ENCODE measurements around the gene RPS6KB2. TPM values are rescaled to one million over a fixed set of nuclear protein-coding genes. Genes with fewer than 3 reads are reported as not detected.

The RPS6KB2 gene
- total RNA-seq, 4 donors from 2014 or later, result 147 to 193 (median 158) TPM

- DNase-seq (ENCODE audit: low spot score in 2 of 2), result no peak
- peaks cover 79% of the 10 kb centered on the region for H3K36me3 ChIP-seq
- WGBS, result 51% methylated on average over 10 of the region's 26 CpGs
- TF ChIP-seq POLR2A (IDR thresholded peaks at IDR 0.05) (no peak), EP300 (IDR thresholded peaks at IDR 0.05) (no peak), CTCF (IDR thresholded peaks at IDR 0.05) (no peak), POLR2AphosphoS5 (IDR thresholded peaks at IDR 0.05) (no peak)
- peak within 1 kb of the TSS; percentile 14 for H3K4me3 ChIP-seq
- H3K4me1 ChIP-seq, result peaks cover 49% of the 10 kb centered on the region
- no peaks in the 10 kb centered on the region for H3K27me3 ChIP-seq
- no peak within 1 kb of the TSS for H3K27ac ChIP-seq
- H3K9me3 ChIP-seq, result no peaks in the 10 kb centered on the region
Measured at GRCh38 chr11:67437082-67437808, 9.0 kb downstream of the RPS6KB2 start, which contains the start of gene PTPRCAP. PTPRCAP (minus strand) TSS chr11:67437682; CDS start chr11:67437619, 63 bp downstream.

- Histone ChIP-seq H3K4me3 (peak overlapping the region; percentile 14), H3K36me3 (peaks cover 74% of the 10 kb centered on the region), H3K27ac (no peak overlapping the region), H3K9me3 (no peaks in the 10 kb centered on the region), H3K27me3 (no peaks in the 10 kb centered on the region), H3K4me1 (peaks cover 54% of the 10 kb centered on the region)
- 86% methylated on average over 3 of the region's 3 CpGs for WGBS
- DNase-seq (ENCODE audit: low spot score in 2 of 2), result no peak
- TF ChIP-seq CTCF (IDR thresholded peaks at IDR 0.05) (no peak), POLR2AphosphoS5 (IDR thresholded peaks at IDR 0.05) (no peak), EP300 (IDR thresholded peaks at IDR 0.05) (no peak), POLR2A (IDR thresholded peaks at IDR 0.05) (no peak)
Measured at GRCh38 chr11:67437809-67438157, 9.5 kb downstream of the RPS6KB2 start.

DNA sequence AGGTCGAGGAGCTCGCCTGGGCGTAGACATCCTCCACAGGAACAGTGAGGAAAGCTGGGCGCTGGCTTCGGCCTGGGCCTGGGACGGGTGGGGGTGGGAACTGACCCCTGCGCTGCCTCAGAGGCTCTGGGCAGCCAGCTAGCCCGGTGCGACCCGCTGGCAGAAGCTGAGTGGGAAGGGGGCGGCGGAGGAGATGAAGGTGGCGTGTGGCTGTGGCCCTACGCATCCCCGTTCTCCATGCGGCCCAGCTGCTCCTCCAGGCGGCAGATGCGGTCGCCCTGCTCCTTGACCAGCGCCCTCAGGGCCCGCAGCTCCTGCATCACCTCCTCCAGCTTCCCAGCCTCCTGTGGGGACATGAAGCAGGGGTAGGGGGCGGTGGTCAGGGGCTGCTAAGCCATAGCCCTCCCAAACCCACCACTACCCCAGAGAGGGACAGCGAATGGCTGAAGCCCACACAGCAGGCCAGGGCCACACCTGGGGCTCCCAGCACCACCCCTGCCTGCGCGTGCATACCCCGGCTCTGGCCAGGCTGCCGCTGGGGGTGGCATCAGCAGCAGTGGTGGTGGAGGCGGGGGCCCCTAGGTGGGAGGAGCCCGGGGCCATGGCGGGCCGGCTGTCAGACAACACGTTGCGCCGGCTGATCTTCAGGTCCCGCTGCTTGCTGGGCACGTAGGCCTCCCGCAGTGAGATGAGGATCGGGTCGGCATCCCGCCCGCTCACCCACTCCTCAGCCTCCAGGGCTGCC, 10.0 kb downstream of the RPS6KB2 start:
- Histone ChIP-seq H3K27me3 (no peaks in the 10 kb centered on the region), H3K9me3 (no peaks in the 10 kb centered on the region), H3K36me3 (peaks cover 69% of the 10 kb centered on the region), H3K4me1 (peaks cover 58% of the 10 kb centered on the region), H3K27ac (no peak overlapping the region), H3K4me3 (peak overlapping the region; percentile 14)
- WGBS, result 72% methylated on average over 29 of the region's 41 CpGs
- DNase-seq (ENCODE audit: low spot score in 2 of 2), result no peak
- TF ChIP-seq POLR2AphosphoS5 (IDR thresholded peaks at IDR 0.05) (no peak), CTCF (IDR thresholded peaks at IDR 0.05) (no peak)

DNA sequence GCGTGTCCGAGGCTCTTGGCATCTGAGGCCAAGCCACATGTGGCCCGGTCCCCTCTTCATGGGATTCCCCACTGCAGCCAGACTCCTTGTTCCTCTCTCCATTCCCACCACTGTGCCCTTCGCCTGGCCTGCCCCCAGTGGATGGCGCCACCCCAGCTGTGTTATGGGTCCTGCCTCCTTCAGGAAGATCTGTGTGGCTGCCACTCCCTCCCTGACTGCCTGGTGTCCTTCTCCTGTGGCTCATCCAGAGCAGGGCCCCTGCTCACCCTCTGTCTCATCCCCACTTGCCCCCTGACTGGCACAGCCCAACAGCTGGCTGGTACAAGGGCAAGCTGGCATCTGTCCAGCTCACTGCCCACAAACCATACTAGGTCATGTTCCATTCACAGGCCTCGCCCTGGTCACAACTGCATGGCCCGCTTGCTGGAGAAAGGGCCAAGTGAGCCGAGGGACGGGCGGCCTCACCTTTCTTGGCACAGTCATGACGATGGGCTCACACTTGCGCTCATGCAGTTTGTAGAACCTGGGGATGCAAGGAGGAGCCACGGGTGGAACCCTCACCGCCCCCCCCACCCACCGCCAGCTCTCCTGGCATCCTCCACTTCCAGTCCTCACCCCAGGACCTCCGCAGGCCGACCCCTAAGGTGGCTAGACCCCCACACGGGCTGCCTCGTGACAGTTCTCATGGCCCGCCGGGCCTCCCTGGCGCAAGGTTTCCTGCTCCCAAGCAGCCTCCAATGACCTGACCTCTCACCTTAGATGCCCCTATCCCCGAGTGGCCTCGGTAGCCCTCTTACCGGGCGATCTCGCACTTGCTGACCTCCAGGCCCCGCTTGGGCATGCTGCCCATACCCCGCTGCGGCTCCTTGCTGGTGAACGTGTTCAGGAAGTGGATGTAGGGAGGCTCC, 11.3 kb downstream of the RPS6KB2 start:
- H3K9me3 ChIP-seq, result no peaks in the 10 kb centered on the region
- peaks cover 64% of the 10 kb centered on the region for H3K4me1 ChIP-seq
- TF ChIP-seq POLR2AphosphoS5 (IDR thresholded peaks at IDR 0.05), result no peak
- no peak for TF ChIP-seq EP300 (IDR thresholded peaks at IDR 0.05)
- no peak for TF ChIP-seq CTCF (IDR thresholded peaks at IDR 0.05)
- no peak for TF ChIP-seq POLR2A (IDR thresholded peaks at IDR 0.05)
- H3K36me3 ChIP-seq, result peaks cover 56% of the 10 kb centered on the region
- peak overlapping the region; percentile 50 for H3K27ac ChIP-seq
- H3K27me3 ChIP-seq, result no peaks in the 10 kb centered on the region
- no peak for DNase-seq (ENCODE audit: low spot score in 2 of 2)
- 69% methylated on average over 25 of the region's 31 CpGs for WGBS
- no peak overlapping the region for H3K4me3 ChIP-seq

Measured in suprapubic skin (tissue), 4 donors.